GM18867 (cell line): ENCODE data around the gene MINDY3.

Experiments
- ATAC-seq: cut with Tn5 transposase; IDR thresholded peaks from one replicate; pipeline ENCODE4 v1.9.1; 2021; ENCODE audit warnings: mild to moderate bottlenecking, moderate library complexity; ENCODE audit not compliant: unreplicated experiment

Gene MINDY3

DNA sequence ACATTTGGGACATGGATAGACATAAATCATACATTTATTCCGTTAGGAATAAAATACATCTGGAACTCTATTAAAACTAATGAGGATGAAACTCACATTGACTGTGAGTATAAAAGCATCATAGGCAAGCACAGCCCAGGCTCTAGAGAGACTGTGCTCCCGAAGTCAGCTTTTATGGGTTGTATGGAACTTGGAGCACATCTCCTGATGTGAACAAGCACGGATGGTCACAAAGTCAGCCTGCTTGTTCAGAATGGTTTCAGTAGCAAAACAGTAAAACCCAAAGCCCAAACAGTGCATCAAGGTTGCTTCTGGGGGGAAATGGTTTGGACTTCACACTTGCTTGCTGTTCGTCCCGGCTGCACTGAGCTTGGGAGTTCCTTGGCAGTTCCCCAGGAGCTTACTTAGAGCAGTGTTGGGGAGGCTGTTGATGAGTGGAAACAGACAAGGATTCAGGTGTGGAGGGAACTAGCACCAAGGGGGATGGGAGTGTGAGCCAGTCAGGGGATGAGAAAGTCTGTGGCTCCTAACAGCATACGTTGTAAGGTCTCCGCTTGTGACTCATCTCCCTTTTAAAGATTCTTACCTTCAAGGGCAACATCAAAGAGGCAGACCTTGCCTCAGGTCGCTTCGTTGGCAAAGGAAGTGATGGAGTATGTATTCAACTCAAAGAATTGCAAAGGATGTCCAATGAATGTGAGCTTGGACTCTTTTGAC, 120.9 kb downstream of the MINDY3 start:
- no peak for ATAC-seq

DNA sequence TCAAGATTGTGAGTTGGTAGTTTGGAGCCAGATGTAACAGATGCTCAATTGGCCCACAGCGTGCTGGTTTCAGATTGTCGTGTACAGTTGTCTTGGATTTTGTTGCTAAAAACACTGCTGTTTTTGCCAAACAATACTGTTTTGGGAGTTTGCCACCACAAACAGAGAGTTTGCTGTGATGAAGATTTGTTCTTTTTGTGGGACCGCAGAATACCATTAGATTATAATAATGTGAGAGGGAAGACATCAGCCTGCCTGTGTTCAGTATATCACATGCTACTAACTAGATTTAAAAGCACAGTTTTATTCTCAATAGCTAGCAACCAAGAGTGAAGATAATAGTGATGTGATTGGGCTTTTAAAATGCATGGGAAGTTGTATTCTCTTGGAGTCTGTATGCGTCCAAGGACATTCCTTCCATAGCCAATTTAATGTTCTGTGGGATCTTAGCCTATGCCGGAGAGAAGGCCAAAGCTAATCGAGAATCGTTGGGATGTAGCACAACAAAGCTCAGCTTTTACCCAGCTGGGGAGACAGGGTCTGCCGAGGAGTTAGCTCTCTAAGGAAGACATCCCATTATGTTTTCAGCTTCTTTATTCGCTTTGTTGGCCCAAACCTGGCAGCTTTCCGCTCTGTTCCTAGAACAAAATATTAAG, 121.9 kb downstream of the MINDY3 start:
- ATAC-seq: no peak

DNA sequence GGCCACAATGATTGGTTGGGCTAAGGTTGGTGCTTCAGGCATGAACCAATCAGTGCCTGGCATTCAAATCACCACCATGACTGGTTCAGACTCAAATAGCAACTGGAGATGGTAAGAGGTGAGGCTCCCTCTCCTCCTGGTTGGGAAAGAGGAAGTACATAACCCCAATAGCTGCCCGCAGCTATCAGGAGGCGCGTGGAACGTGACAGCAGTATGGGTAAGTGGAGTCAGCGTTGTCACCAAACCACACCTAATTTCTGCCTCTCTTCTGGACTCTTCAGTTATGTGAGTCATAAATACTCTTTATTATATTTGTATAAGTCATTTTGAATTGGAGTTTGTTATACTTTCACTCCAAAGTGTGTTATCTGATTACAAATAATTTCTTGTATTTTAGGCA, 122.7 kb downstream of the MINDY3 start:
- no peak for ATAC-seq

DNA sequence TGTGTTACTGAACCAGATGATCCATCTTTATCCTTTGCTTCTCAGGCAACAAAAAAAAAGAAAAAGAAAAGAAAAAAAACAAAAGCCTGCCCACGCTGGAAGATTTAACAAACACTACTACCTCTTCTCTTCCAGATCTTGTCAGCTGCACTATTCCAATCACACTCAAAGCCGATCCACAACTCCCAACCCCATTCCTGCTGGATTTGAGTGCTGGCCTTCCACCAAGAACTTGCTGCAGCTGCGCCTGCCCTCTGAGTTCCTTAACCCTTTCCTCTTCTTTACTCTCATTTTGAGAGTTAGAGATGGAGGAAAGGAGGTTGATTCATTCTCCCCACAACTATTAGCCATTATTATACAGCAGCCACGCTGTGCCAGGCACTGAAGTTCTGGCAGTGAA, 124.5 kb downstream of the MINDY3 start:
- ATAC-seq: no peak

DNA sequence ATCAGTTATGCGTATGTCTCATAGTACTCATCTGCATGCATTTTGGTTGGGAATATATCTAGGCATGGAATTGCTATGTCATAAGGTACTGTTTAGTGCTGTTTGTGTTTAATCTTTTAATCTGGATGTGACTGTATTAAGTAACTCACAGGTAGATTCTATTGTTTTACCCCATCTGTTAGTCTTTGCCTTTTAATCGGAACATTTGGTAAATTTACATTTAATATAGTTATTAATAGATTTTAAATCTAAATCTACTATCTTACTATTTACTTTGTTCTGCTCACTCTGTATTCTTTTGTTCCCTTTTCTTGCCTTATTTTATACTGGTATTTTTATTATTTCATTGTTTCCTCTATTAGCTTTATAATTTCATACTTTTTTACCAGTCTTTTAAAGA, 130.0 kb downstream of the MINDY3 start:
- no peak for ATAC-seq

DNA sequence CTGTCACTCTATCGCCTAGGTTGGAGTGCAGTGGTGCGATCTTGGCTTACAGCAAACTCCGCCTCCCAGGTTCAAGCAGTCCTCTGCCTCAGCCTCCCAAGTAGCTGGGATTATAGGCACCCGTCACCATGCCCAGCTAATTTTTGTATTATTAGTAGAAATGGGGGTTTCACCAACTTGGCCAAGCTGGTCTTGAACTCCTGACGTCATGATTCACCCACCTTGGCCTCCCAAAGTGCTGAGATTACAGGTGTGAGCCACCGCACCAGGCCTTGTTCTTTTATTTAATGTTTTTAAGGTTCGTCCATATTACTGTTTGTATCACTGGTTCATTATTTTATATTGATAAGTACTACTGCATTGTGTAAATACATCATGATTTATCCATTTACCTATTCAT, 130.4 kb downstream of the MINDY3 start:
- no peak for ATAC-seq
